H1 (cell line): Measurements from ENCODE around the gene JPH3. TPM values are rescaled to one million over a fixed set of nuclear protein-coding genes. Genes with fewer than 3 reads are reported as not detected.

Experiments
- NANOG ChIP-seq: IDR thresholded peaks from 2 replicates; pipeline ENCODE4 v1.6.1; 2011; ENCODE audit warnings: low read length, low read depth, mild to moderate bottlenecking, inconsistent platforms; ENCODE audit not compliant: insufficient read depth, poor library complexity, severe bottlenecking
- SIRT6 ChIP-seq: IDR thresholded peaks from one replicate; pipeline ENCODE4 v1.7.1; 2012; ENCODE audit warnings: low read length, inconsistent platforms
- polyA plus RNA-seq, 7 experiments: library from polyadenylated mRNA; depleted of rRNA in 3 of 7; stranded (reverse) in 5 of 7; unstranded in 2 of 7; fragments of >200 nt in 5 of 7; fragments of 200-250 nt in 2 of 7; gene quantifications; 1 replicate in 5 of 7; 2 replicates in 1 of 7; 4 replicates in 1 of 7; pipeline versions ENCODE4 v1.2.1 to v1.2.3, GENCODE V29; 2011 to 2013; ENCODE audit warnings: missing spikeins in 2 of 7, mixed read lengths in 2 of 7
- total RNA-seq: library from RNA; stranded (reverse); fragmentation: NEBNext Ultra II Directional; extraction: Animal tissue kit (Norgen Biotek cat#: 25700); gene quantifications from 2 replicates; pipeline ENCODE4 v1.2.1, GENCODE V29; 2021
- TF ChIP-seq, protein P1 (sequence below): IDR thresholded peaks from 2 replicates; pipeline ENCODE4 v1.6.1; 2011; ENCODE audit warnings: low read length, improper control_type of control experiment

The JPH3 gene
- total and polyA plus RNA-seq, 2 of the 8 experiments (the other 6 are each of a cell fraction or from before 2014, with no cell fraction given) = 10.3 to 28.3 TPM

DNA sequence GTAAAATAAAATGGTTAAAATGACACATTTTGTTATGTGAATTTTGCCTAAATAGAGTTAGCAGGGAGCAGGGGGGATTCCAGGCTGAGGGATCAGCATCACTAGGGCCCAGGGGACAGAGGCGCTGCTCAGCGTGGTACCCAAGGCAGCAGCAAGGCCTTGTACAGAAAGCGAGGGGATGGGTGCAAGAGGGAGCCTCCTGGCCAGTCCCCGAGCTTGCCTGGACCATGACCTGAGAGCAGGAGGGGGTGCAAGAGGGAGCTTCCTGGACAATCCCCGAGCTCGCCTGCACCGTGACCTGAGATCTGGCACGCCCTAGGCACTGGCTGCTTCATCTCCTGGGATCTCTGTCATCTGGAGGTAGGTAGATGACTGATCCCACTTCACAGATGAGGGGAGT lies 17.3 kb upstream of the JPH3 start (continued):
- TF ChIP-seq, protein P1, sequence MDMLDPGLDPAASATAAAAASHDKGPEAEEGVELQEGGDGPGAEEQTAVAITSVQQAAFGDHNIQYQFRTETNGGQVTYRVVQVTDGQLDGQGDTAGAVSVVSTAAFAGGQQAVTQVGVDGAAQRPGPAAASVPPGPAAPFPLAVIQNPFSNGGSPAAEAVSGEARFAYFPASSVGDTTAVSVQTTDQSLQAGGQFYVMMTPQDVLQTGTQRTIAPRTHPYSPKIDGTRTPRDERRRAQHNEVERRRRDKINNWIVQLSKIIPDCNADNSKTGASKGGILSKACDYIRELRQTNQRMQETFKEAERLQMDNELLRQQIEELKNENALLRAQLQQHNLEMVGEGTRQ = no peak
- TF ChIP-seq NANOG = no peak
- no peak for TF ChIP-seq SIRT6
